HG03280 (cell line): ENCODE measurements around the gene TACR3.
"Not testable (repeated sequence)": the region's sequence is repeated elsewhere in the genome, so short reads cannot be mapped to it uniquely, and the experiment has no call there.

Experiments
- ATAC-seq: cut with Tn5 transposase; IDR thresholded peaks from one replicate; pipeline ENCODE4 v1.9.1; 2021; ENCODE audit warnings: mild to moderate bottlenecking, moderate library complexity; ENCODE audit not compliant: unreplicated experiment

TACR3 gene, protein sequence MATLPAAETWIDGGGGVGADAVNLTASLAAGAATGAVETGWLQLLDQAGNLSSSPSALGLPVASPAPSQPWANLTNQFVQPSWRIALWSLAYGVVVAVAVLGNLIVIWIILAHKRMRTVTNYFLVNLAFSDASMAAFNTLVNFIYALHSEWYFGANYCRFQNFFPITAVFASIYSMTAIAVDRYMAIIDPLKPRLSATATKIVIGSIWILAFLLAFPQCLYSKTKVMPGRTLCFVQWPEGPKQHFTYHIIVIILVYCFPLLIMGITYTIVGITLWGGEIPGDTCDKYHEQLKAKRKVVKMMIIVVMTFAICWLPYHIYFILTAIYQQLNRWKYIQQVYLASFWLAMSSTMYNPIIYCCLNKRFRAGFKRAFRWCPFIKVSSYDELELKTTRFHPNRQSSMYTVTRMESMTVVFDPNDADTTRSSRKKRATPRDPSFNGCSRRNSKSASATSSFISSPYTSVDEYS

GRCh38 chr4:103719830-103720207 is at the start of gene TACR3:
TSS of gene TACR3 (minus strand) at chr4:103719985. CDS start at chr4:103719675, 310 bp downstream.
- no peak for ATAC-seq

DNA sequence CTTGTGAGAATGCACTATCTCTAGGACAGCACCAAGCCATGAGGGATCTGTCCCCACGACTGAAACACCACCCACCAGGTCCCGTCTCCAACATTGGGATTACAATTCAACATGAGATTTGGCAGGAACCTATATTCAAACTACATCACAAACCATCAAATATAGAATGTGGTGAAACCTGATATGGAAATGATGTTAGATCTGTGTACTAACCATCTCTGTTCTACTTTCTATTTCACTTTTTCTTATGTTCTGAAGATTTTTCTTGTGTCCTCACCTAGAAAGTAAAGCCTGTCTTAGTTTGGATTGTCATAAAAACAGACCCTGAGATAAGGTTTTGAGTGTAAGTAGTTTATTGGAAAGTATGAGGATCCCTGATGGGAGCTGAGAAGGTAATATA is 37.8 kb upstream of the TACR3 start:
- ATAC-seq, result peak; percentile 73

- ATAC-seq, result no peak
These were observed 37.0 kb upstream of the TACR3 start for GRCh38 chr4:103756741-103757140.

GRCh38 chr4:103754844-103755243 is 35.1 kb upstream of the TACR3 start:
- no peak for ATAC-seq

DNA sequence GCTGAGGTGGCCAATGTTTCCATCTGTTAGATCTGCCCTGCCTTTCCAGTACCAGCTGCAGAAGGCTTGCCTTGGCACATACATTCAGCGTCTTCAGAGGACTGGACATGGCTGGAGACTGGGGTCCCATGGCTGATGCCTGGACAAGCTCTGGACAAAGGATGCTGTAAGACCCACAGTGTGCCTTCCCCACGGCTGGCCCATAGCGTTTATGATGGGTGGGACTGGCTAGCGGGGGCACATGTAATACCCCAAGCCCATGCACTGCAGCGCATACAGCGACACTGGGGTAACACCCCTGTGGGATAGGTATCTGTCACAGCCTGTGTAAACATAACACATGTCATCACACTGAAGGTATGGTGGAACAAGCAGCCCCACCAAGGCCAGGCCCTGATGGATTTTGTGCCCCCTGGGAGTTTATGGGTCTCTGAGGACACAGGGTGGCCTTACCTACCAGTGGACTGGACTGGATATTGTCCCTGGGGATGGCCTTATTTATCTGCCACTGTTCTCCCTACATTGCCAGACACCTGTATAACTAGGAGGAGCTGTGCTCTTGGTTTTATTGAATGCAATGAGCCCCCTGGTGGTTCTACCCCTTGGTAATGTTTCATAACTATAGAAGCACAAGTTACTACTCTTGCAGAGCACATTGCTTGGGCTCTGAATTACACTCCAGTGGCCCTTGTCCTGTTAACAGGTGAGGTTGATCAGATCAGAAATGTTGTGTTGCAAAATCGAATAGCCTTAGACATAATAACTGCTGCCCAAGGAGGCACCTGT is 34.3 kb upstream of the TACR3 start:
- ATAC-seq, result no peak

- ATAC-seq, result not testable (repeated sequence)
These were observed 3.4 kb upstream of the TACR3 start for GRCh38 chr4:103723150-103723549.

DNA sequence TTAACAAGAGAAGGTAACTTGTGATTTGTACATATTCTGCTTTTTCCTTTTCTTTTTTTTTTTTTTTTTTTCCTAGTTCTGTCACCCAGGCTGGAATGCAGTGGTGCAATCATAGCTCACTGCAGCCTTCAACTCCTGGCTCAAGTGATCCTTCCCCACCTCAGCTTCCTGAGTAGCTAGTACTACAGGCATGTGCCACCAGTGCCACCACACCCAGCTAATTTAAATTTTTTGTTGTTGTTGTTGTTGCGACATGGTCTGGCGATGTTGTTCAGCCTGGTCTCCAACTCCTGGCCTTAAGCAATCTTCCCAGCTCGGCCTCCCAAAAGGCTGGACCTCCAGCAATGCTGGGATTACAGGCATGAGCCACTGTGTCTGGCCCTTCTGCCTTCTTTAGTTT is 1.5 kb upstream of the TACR3 start:
- no peak for ATAC-seq

GRCh38 chr4:103720661-103721060 is 876 bp upstream of the TACR3 start:
- no peak for ATAC-seq

GRCh38 chr4:103719105-103719829 is 518 bp downstream of the TACR3 start:
- no peak for ATAC-seq

DNA sequence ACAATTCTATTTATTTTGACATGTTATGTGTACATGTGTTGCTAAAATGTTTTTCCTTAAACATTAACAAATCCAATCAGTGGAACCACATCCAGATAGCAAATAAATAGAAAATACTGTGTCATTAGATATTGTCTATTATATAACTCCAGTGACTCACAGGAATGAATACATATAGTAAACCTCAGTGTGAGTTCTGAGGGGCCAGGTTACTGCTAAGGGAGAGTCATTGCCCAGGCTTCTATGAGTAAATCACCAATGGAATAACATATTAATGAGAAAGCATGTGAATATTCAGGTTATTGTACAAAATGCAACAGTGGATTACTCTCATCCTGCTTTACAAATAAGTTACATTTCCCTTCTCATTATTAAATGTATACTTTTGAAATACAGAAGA is 27.2 kb downstream of the TACR3 start:
- no peak for ATAC-seq

DNA sequence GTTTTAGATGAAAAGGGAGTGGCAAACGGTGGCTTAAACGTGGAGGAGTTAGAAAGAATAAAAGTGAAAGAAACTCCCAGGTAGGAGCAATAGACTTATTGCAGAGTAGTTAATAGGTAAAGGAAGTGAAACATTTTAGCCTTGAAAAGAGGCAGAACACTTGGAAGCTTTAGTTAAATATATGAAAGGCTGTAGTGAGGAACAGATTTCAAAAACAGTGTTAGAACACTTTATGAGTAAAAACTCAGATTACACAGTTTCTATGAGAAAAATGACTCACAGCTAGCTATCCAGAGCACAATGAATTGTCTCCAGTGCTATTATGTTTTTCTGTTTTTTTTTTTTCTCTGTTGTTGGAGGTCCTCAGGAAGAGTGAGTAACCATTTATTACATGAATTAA is 45.8 kb downstream of the TACR3 start:
- ATAC-seq, result no peak

- not testable (repeated sequence) for ATAC-seq
These were observed 53.0 kb downstream of the TACR3 start for GRCh38 chr4:103666764-103667163.

DNA sequence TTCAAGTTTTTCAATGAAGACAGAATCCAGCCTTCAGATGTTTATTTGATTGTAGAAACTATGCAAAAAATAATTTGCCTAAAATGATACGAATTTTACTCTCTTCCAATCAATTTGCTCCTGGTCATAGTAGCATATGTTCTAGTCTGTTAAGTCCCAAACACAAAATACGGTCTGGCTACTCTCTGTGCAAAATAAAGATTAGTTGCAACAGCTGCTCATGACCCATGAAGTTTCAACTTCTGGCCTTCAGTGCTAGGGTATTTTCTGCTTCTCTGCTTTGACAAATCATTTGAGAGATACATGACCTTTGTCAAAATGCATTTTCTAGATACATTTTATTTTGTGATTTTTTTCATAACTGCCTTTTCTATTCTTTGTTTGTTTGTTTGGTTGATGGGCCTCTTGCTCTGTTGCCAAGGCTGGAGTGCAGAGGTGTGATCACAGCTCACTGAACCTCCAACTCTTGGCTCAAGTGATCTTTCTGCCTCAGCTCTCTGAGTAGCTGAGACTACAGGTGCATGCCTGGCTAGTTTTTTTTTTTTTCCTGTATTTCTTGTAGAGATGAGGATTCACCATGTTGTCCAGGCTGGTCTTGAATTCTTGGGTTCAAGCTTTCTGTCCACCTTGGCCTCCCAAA is 55.2 kb downstream of the TACR3 start:
- ATAC-seq, result no peak

- no peak for ATAC-seq
These were observed 71.2 kb downstream of the TACR3 start for GRCh38 chr4:103648541-103648940.

DNA sequence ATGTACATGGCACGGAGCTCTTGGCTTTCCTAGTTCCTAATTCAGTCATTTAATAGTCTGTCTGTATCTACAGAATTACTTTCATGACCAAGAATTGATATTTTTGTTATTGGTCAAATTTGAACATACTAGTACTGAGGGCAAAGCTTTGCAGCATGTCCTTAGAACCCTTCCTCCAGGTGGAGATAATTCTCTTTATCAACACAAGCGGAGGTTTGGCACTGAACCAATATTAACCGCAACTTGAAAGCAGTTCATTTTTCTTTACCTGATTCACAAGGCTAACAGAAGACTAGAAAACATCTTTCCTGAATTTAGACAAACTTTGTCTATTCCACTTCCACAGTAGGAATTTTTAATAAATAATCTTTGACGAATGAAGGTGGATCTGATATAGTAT is 73.8 kb downstream of the TACR3 start:
- no peak for ATAC-seq

DNA sequence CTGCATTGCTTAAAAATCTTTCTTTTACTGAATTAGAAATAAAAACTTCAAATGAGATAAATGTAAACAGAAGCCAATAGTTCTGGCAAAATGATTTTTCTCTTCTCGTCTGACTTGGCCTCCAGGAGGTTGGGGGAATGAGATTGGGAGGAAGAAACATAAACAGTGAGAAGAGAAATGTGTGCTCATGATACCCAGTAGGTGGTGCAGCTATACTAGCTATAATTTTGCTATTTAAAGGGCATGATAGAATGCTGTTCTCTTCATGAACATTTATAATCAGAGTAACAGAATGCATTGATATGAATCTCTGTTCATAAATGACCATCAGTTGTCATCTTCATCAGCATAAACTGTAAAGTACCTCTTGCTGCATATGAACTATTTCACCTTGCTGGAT is 85.5 kb downstream of the TACR3 start:
- ATAC-seq, result no peak

- ATAC-seq, result no peak
These were observed 93.5 kb downstream of the TACR3 start for GRCh38 chr4:103626296-103626695.

DNA sequence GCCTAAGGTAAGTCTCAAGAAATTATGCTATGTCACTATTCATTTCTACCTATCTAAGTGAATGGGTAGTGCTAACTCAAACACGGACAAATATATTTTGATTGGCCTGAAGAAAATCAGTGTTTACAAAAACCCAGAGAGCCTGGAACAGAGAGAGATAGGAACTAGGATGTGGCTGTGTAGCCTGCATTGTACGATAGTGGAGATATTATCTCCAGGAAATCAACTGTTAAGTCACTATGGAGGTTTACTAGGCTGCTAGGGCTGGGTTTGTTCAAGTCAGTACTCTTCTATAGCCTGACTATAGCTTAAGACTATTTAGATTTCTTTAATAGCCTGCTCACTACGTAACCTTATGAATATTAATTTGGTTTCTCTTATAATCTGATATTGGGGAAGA is 127.9 kb downstream of the TACR3 start:
- ATAC-seq, result no peak

DNA sequence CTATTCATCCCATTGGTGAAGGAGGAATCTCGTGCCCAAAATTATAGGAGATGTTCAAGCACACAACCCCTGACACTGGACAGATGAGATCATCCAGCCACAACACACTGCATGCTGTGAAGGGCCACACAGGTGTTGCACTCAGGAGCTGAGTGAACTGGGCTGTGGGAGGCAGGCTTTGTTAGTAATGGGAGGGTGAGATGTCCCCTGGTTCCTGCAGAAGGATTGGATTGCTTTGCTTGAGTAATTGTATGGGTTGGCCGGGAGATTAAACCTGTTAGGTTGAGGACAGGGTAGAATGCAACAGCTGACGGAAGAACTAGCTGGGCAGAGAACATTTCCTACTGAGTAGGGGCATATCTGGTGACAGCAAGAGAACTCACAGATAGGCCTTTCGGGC is 152.2 kb downstream of the TACR3 start:
- ATAC-seq, result no peak

DNA sequence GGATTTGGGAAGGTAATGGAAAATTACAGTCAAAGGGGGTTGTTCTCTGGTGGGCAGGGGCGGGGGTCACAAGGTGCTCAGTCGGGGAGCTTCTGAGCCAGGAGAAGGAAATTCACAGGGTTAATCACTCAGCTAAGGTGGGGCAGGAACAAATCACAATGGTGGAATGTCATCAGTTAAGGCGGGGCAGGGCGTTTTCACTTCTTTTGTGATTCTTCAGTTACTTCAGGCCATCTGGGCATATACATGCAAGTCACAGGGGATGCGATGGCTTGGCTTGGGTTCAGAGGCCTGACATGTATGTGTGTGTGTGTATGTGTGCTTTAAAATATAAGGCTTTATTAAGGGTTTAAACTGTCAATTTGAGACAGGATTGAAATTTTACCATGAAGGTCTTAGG is 160.6 kb downstream of the TACR3 start:
- not testable (repeated sequence) for ATAC-seq
